HEK293T (cell line): ENCODE results near the gene RBFOX1.

ENCODE experiments used
- CTCF ChIA-PET: fragments of 350-600 bp; formaldehyde crosslinking; extraction: SDS; loops from one replicate; lab custom pipeline; 2021; ENCODE audit warnings: antibody characterized with exemption, inconsistent platforms; lab: Yijun Ruan, JAX
- POLR2A ChIA-PET: fragments of 350-600 bp; formaldehyde crosslinking; extraction: SDS; loops from one replicate; lab custom pipeline; 2020; ENCODE audit warnings: antibody characterized with exemption, inconsistent platforms; lab: Yijun Ruan, JAX
- DNase-seq: peaks from one replicate; pipeline ENCODE4 v3.0.0; 2012; ENCODE audit warnings: mixed read lengths; ENCODE audit errors: extremely low spot score
- ARNT ChIP-seq: fragments of 450-650 bp; IDR thresholded peaks from 2 replicates; pipeline ENCODE4 v1.6.1; 2017; ENCODE audit warnings: mild to moderate bottlenecking
- BHLHE40 ChIP-seq: fragments of 450-650 bp; IDR thresholded peaks from 2 replicates; pipeline ENCODE4 v1.6.1; 2016; ENCODE audit warnings: mild to moderate bottlenecking, moderate library complexity, borderline replicate concordance
- CTBP1 ChIP-seq: fragments of 450-650 bp; IDR thresholded peaks from 2 replicates; pipeline ENCODE4 v1.6.1; 2016; ENCODE audit warnings: borderline replicate concordance
- ELF4 ChIP-seq: fragments of 450-650 bp; IDR thresholded peaks from 2 replicates; pipeline ENCODE4 v1.6.1; 2017; ENCODE audit warnings: antibody characterized with exemption
- FOXA1 ChIP-seq: fragments of 450-650 bp; IDR thresholded peaks from 2 replicates; pipeline ENCODE4 v1.6.1; 2016; ENCODE audit warnings: mild to moderate bottlenecking
- FOXK2 ChIP-seq: fragments of 450-650 bp; IDR thresholded peaks from 2 replicates; pipeline ENCODE4 v1.6.1; 2016; ENCODE audit warnings: mild to moderate bottlenecking
- FOXM1 ChIP-seq: fragments of 450-650 bp; IDR thresholded peaks from 2 replicates; pipeline ENCODE4 v1.6.1; 2017; ENCODE audit warnings: mild to moderate bottlenecking, borderline replicate concordance
- HDGF ChIP-seq: fragments of 450-650 bp; IDR thresholded peaks from 2 replicates; pipeline ENCODE4 v1.6.1; 2017; ENCODE audit warnings: antibody characterized with exemption, borderline replicate concordance
- L3MBTL2 ChIP-seq: fragments of 450-650 bp; conservative IDR thresholded peaks from 2 replicates; pipeline ENCODE4 v1.6.1; 2016; ENCODE audit warnings: mild to moderate bottlenecking
- LEF1 ChIP-seq: fragments of 450-650 bp; IDR thresholded peaks from 2 replicates; pipeline ENCODE4 v1.6.1; 2017; ENCODE audit warnings: mild to moderate bottlenecking, borderline replicate concordance
- NFRKB ChIP-seq: fragments of 450-650 bp; IDR thresholded peaks from 2 replicates; pipeline ENCODE4 v1.6.1; 2016; ENCODE audit warnings: mild to moderate bottlenecking, moderate library complexity
- SP1 ChIP-seq: fragments of 450-650 bp; IDR thresholded peaks from 2 replicates; pipeline ENCODE4 v1.6.1; 2017
- SUZ12 ChIP-seq: fragments of 450-650 bp; IDR thresholded peaks from 2 replicates; pipeline ENCODE4 v1.6.1; 2016; ENCODE audit warnings: mild to moderate bottlenecking
- TARDBP ChIP-seq: fragments of 450-650 bp; IDR thresholded peaks from 2 replicates; pipeline ENCODE4 v1.6.1; 2016
- ZNF384 ChIP-seq: fragments of 450-650 bp; IDR thresholded peaks from 2 replicates; pipeline ENCODE4 v1.6.1; 2016
- TF ChIP-seq, protein P1 (sequence below): fragments of 450-650 bp; IDR thresholded peaks from 2 replicates; pipeline ENCODE4 v1.6.1; 2016

The RBFOX1 gene

DNA sequence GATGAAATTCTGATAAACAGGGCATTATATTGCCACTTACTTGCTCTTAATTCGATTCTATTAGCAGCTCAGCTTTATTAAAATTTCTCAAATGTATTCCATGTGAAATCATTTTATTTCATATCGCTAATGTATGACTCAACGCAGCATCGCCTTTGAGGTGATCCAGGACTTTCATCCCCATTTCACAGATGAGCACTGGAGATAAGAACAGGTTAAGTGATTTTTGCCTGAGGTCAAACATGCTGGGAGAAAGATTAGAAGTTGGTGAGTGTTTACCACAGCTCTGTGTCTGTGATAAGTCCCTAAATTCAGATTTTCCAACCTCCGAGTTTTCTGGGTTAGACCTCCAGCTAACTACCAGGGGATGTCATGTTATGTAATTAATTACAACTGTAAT is 43.6 kb downstream of the RBFOX1 start:
- ChIA-PET CTCF (no interaction called here), POLR2A (no interaction called here)
- TF ChIP-seq FOXK2 (no peak), FOXM1 (no peak), BHLHE40 (no peak), HDGF (no peak), L3MBTL2 (no peak), NFRKB (no peak), SP1 (no peak), TARDBP (no peak), CTBP1 (no peak), SUZ12 (no peak), LEF1 (no peak), ZNF384 (no peak), FOXA1 (no peak)
- TF ChIP-seq, protein P1, sequence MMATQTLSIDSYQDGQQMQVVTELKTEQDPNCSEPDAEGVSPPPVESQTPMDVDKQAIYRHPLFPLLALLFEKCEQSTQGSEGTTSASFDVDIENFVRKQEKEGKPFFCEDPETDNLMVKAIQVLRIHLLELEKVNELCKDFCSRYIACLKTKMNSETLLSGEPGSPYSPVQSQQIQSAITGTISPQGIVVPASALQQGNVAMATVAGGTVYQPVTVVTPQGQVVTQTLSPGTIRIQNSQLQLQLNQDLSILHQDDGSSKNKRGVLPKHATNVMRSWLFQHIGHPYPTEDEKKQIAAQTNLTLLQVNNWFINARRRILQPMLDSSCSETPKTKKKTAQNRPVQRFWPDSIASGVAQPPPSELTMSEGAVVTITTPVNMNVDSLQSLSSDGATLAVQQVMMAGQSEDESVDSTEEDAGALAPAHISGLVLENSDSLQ = no peak
- DNase-seq = no peak

DNA sequence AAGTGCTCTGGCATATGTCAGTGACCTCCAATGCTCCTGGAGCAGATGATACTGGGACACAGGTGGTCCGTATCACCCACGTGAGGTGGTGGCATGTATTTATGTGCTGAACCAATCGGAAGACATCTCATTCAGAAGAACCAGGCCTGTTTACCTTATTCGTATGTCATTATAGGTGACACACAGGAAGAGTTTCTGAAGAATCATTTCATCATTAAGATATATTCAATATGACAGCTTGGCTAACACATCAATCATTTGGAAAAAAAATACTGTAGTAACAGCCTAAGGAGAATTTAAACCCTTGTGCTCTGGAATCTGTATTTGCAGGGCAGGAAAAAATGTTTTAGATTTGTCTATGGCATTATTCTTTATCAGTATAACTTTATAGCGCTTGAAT is 44.6 kb downstream of the RBFOX1 start:
- POLR2A ChIA-PET = no interaction called here
- TF ChIP-seq FOXM1 (no peak), NFRKB (no peak), TARDBP (no peak)
- TF ChIP-seq, protein P1 = no peak
- CTCF ChIA-PET = no interaction called here
- DNase-seq = no peak

GRCh38 chr16:7378024-7378695 is 45.5 kb downstream of the RBFOX1 start:
- TF ChIP-seq CTBP1 = no peak
- no peak for TF ChIP-seq HDGF
- no peak for TF ChIP-seq ZNF384
- TF ChIP-seq SP1 = no peak
- no peak for TF ChIP-seq ELF4
- no peak for TF ChIP-seq L3MBTL2
- no peak for TF ChIP-seq ARNT
- TF ChIP-seq, protein P1 = no peak
- TF ChIP-seq FOXM1 = no peak
- DNase-seq = no peak
- ChIA-PET POLR2A (no interaction called here), CTCF (no interaction called here)

GRCh38 chr16:7380441-7380840 is 47.8 kb downstream of the RBFOX1 start:
- ChIA-PET POLR2A (no interaction called here), CTCF (no interaction called here)
- DNase-seq = no peak
- TF ChIP-seq FOXK2 (no peak), ZNF384 (no peak), NFRKB (no peak), FOXA1 (no peak), LEF1 (no peak), ARNT (no peak), SP1 (no peak), HDGF (no peak), ELF4 (no peak), CTBP1 (no peak), L3MBTL2 (no peak), FOXM1 (no peak), BHLHE40 (no peak)
- TF ChIP-seq, protein P1 = no peak

DNA sequence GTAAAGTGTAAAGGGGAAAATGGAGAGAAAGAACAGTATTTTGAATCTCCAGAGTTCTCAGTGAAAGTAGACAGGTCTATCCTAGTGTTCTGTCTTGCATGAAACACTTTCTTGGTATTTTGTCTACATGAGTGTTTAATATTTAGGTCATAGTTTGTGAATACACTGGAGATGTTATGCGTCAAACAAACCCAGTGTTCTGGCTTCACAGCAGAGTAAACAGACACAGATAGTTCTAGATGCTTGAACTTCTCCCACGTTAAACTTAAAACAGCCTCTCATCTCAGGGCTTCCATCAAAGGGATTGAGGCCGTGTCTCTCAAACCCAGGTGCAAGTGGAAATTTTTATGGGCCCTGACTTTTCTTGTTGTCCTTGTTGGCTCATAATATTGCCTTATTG is 48.3 kb downstream of the RBFOX1 start:
- DNase-seq = no peak
- CTCF ChIA-PET = no interaction called here
- POLR2A ChIA-PET = no interaction called here
- TF ChIP-seq FOXM1 (no peak), ELF4 (no peak), TARDBP (no peak), SUZ12 (no peak), ARNT (no peak), CTBP1 (no peak), SP1 (no peak), ZNF384 (no peak), HDGF (no peak), LEF1 (no peak), FOXA1 (no peak), L3MBTL2 (no peak), FOXK2 (no peak), BHLHE40 (no peak), NFRKB (no peak)
- TF ChIP-seq, protein P1 = no peak
